Measurements from ENCODE around the gene ITCH. TPM values are rescaled to one million over a fixed set of nuclear protein-coding genes. Genes with fewer than 3 reads are reported as not detected.
A peak's percentile ranks its signal among the peaks of the same experiment; 100 is the strongest.

ITCH gene
- total and polyA plus RNA-seq, 2 donors (not counting 3 experiments of a cell fraction or from before 2014, with no cell fraction given): 6.4 to 57.4 TPM

GRCh38 chr20:34541917-34542316 lies 178.8 kb downstream of the ITCH start:
- Histone ChIP-seq H3K9ac (replicated peaks; ENCODE audit: extremely low read depth, insufficient read depth, low read length) (no peak overlapping the region), H3K27ac (ENCODE audit: insufficient read depth, low read depth, low read length) (no peak overlapping the region), H2AFZ (ENCODE audit: low read depth, low read length) (no peak overlapping the region), H3K4me3 (replicated peaks in 1 of 3; ENCODE audit: insufficient read depth in 1 of 3, low read depth in 1 of 3, low read length in 3 of 3) (no peak overlapping the region), H3K36me3 (ENCODE audit: control insufficient read depth in 2 of 2, extremely low read depth in 1 of 2, insufficient read depth in 2 of 2, low read length in 2 of 2) (peaks cover 9 to 18% of the 10 kb centered on the region in 2 experiments), H3K4me1 (ENCODE audit: control insufficient read depth, extremely low read depth, insufficient read depth, low read length) (no peaks in the 10 kb centered on the region), H3K79me2 (ENCODE audit: control insufficient read depth, insufficient read depth, low read length) (no peaks in the 10 kb centered on the region), H3K9me3 (replicated peaks; ENCODE audit: control insufficient read depth, insufficient read depth, low read length) (no peaks in the 10 kb centered on the region), H3K4me2 (ENCODE audit: insufficient read depth, low read length) (no peak overlapping the region), H3K9me1 (replicated peaks; ENCODE audit: control insufficient read depth, extremely low read depth, insufficient read depth, low read length) (no peaks in the 10 kb centered on the region), H4K20me1 (replicated peaks; ENCODE audit: control insufficient read depth, extremely low read depth, insufficient read depth, low read length) (no peaks in the 10 kb centered on the region), H3K27me3 (ENCODE audit: control insufficient read depth in 2 of 2, insufficient read depth in 2 of 2, low read length in 2 of 2) (no peaks in the 10 kb centered on the region)
- dilution Hi-C loops (cut with MboI; ENCODE audit: extremely low pct_ligation_motif_present, low sequenced_read_pairs): no loop called here
- ChIA-PET POLR2A (no interaction called here), CTCF (interaction anchor here (1.0 kb wide), 1 partner anchor 20 kb away, joined by 3 read pairs; no protein-coding TSS in a partner anchor)
- FAIRE-seq (no peak), DNase-seq (ENCODE audit: low read depth, low spot score) (no peak)
- intact Hi-C loops (cut with micrococcal nuclease): no loop called here
- no TSS peak for BruUV-seq (replicated peaks)
- no peak for TF ChIP-seq MAX (IDR thresholded peaks at IDR 0.05; ENCODE audit: insufficient read depth, insufficient read length)
- peak; percentile 3 for TF ChIP-seq POLR2AphosphoS5 (IDR thresholded peaks at IDR 0.05; ENCODE audit: insufficient read depth, low read depth, low read length)

- intact Hi-C loops (cut with micrococcal nuclease) (no loop called here), dilution Hi-C loops (cut with MboI; ENCODE audit: extremely low pct_ligation_motif_present, low sequenced_read_pairs) (no loop called here)
- Histone ChIP-seq H3K9me3 (replicated peaks; ENCODE audit: control insufficient read depth, insufficient read depth, low read length) (no peaks in the 10 kb centered on the region), H3K4me1 (ENCODE audit: control insufficient read depth, extremely low read depth, insufficient read depth, low read length) (no peaks in the 10 kb centered on the region), H3K9ac (replicated peaks; ENCODE audit: extremely low read depth, insufficient read depth, low read length) (no peak overlapping the region), H4K20me1 (replicated peaks; ENCODE audit: control insufficient read depth, extremely low read depth, insufficient read depth, low read length) (no peaks in the 10 kb centered on the region), H2AFZ (ENCODE audit: low read depth, low read length) (no peak overlapping the region), H3K36me3 (ENCODE audit: control insufficient read depth in 2 of 2, extremely low read depth in 1 of 2, insufficient read depth in 2 of 2, low read length in 2 of 2) (peaks cover 9 to 15% of the 10 kb centered on the region in 2 experiments), H3K4me2 (ENCODE audit: insufficient read depth, low read length) (no peak overlapping the region), H3K4me3 (replicated peaks in 1 of 3; ENCODE audit: insufficient read depth in 1 of 3, low read depth in 1 of 3, low read length in 3 of 3) (no peak overlapping the region), H3K79me2 (ENCODE audit: control insufficient read depth, insufficient read depth, low read length) (no peaks in the 10 kb centered on the region), H3K27ac (ENCODE audit: insufficient read depth, low read depth, low read length) (no peak overlapping the region), H3K9me1 (replicated peaks; ENCODE audit: control insufficient read depth, extremely low read depth, insufficient read depth, low read length) (no peaks in the 10 kb centered on the region), H3K27me3 (ENCODE audit: control insufficient read depth in 2 of 2, insufficient read depth in 2 of 2, low read length in 2 of 2) (no peaks in the 10 kb centered on the region)
- ChIA-PET CTCF (no interaction called here), POLR2A (no interaction called here)
- TF ChIP-seq JUN (IDR thresholded peaks at IDR 0.05; ENCODE audit: borderline replicate concordance, insufficient read depth, insufficient read length, low read depth) (no peak), POLR2A (IDR thresholded peaks at IDR 0.05; ENCODE audit: low read depth, low read length) (no peak), POLR2AphosphoS5 (IDR thresholded peaks at IDR 0.05; ENCODE audit: insufficient read depth, low read depth, low read length) (peak; percentile 8), GATA2 (IDR thresholded peaks at IDR 0.05; ENCODE audit: insufficient read depth, insufficient read length, low read depth, low read length) (no peak), CTCF (IDR thresholded peaks at IDR 0.05; ENCODE audit: extremely low read depth in 1 of 2, insufficient read depth in 1 of 2, low read depth in 1 of 2, low read length in 2 of 2) (no peak)
- peak; percentile 56 for FAIRE-seq
- no TSS peak for BruUV-seq (replicated peaks)
- no peak for DNase-seq (ENCODE audit: low read depth, low spot score)
Observed at GRCh38 chr20:34542439-34542838, 179.4 kb downstream of the ITCH start.

Data from endothelial cell of umbilical vein (primary cell).